ENCODE data around the gene C5orf47. TPM values are rescaled to one million over a fixed set of nuclear protein-coding genes. Genes with fewer than 3 reads are reported as not detected.

Gene C5orf47
- not detected in 2 replicates for total RNA-seq
- total RNA-seq (2013): 0.02 TPM
- not detected in 2 replicates for polyA plus RNA-seq
- not detected in 2 replicates for polyA minus RNA-seq

GRCh38 chr5:173988554-173989431 lies at the start of gene C5orf47:
C5orf47 (plus strand) TSS chr5:173989170; CDS start chr5:173989264, 94 bp downstream.
- Histone ChIP-seq H3K9ac (ENCODE audit: low read length) (no peak within 1 kb of the TSS), H3K4me1 (ENCODE audit: control insufficient read depth in 2 of 2, insufficient read depth in 2 of 2, low read length in 2 of 2) (no peaks in the 10 kb centered on the region), H3K27ac (ENCODE audit: low read length in 2 of 2) (no peak within 1 kb of the TSS), H3K4me3 (ENCODE audit: control extremely low read depth in 1 of 5, extremely low read depth in 1 of 5, insufficient read depth in 1 of 5, low read depth in 2 of 5, low read length in 4 of 5) (no peak within 1 kb of the TSS), H3K9me3 (ENCODE audit: control extremely low read depth in 1 of 3, control insufficient read depth in 2 of 3, insufficient read depth in 1 of 3, low read length in 2 of 3) (peaks cover 0 to 12% (median 0%) of the 10 kb centered on the region in 3 donors), H3K36me3 (replicated peaks in 1 of 2; ENCODE audit: control extremely low read depth in 1 of 2, control insufficient read depth in 1 of 2, extremely low read depth in 1 of 2, insufficient read depth in 2 of 2, low read length in 1 of 2) (no peaks in the 10 kb centered on the region), H2AFZ (ENCODE audit: insufficient read depth, low read depth, low read length, poor library complexity, severe bottlenecking) (no peak within 1 kb of the TSS), H3K4me2 (replicated peaks; ENCODE audit: low read depth, low read length, poor library complexity, severe bottlenecking) (no peak within 1 kb of the TSS), H3K27me3 (replicated peaks in 1 of 4; ENCODE audit: control extremely low read depth in 1 of 4, control insufficient read depth in 3 of 4, insufficient read depth in 4 of 4, low read length in 3 of 4) (peaks cover 0 to 7% (median 2%) of the 10 kb centered on the region in 4 experiments), H3K79me2 (ENCODE audit: control insufficient read depth, insufficient read depth, low read length) (no peaks in the 10 kb centered on the region), H4K20me1 (ENCODE audit: control insufficient read depth, insufficient read depth, low read length, poor library complexity, severe bottlenecking) (no peaks in the 10 kb centered on the region)
- H3K4me1 Mint-ChIP-seq: no peaks in the 10 kb centered on the region
- 94% methylated on average over 44 of the region's 51 CpGs for WGBS (ENCODE audit: insufficient coverage)
- intact Hi-C loops (cut with micrococcal nuclease): no loop called here
- no peaks in the 10 kb centered on the region for H3K9me3 Mint-ChIP-seq (ENCODE audit: insufficient read depth)
- no peak for ATAC-seq (ENCODE audit: low read depth)
- no peak for DNase-seq
- TF ChIP-seq EZH2 (IDR thresholded peaks at IDR 0.05; ENCODE audit: borderline replicate concordance, insufficient read depth, low read depth, low read length, poor library complexity, severe bottlenecking) (no peak), CTCF (IDR thresholded peaks at IDR 0.05) (no peak)
- ChIA-PET POLR2A (no interaction called here), CTCF (no interaction called here)
- H3K4me3 Mint-ChIP-seq: no peak within 1 kb of the TSS
- H3K27ac Mint-ChIP-seq: no peak within 1 kb of the TSS
- peaks cover 20% of the 10 kb centered on the region for H3K27me3 Mint-ChIP-seq

GRCh38 chr5:173940269-173940668 lies 48.7 kb upstream of the C5orf47 start:
- WGBS (ENCODE audit: insufficient coverage): no CpG with 5 or more reads among the region's 2 CpGs
- H3K9me3 ChIP-seq (ENCODE audit: control extremely low read depth in 1 of 3, control insufficient read depth in 2 of 3, insufficient read depth in 1 of 3, low read length in 2 of 3): no peaks in the 10 kb centered on the region
- ChIA-PET POLR2A (no interaction called here), CTCF (no interaction called here)
- ATAC-seq (ENCODE audit: low read depth) (no peak), DNase-seq (no peak)
- TF ChIP-seq CTCF (IDR thresholded peaks at IDR 0.05): no peak
- no peak for TF ChIP-seq EZH2 (IDR thresholded peaks at IDR 0.05; ENCODE audit: borderline replicate concordance, insufficient read depth, low read depth, low read length, poor library complexity, severe bottlenecking)
- H3K36me3 ChIP-seq (replicated peaks in 1 of 2; ENCODE audit: control extremely low read depth in 1 of 2, control insufficient read depth in 1 of 2, extremely low read depth in 1 of 2, insufficient read depth in 2 of 2, low read length in 1 of 2): peaks cover 6 to 7% of the 10 kb centered on the region in 2 experiments
- intact Hi-C loops (cut with micrococcal nuclease): no loop called here
- no peaks in the 10 kb centered on the region for H4K20me1 ChIP-seq (ENCODE audit: control insufficient read depth, insufficient read depth, low read length, poor library complexity, severe bottlenecking)
- no peak overlapping the region for H2AFZ ChIP-seq (ENCODE audit: insufficient read depth, low read depth, low read length, poor library complexity, severe bottlenecking)
- no peak overlapping the region for H3K4me2 ChIP-seq (replicated peaks; ENCODE audit: low read depth, low read length, poor library complexity, severe bottlenecking)
- H3K27me3 ChIP-seq (replicated peaks in 1 of 4; ENCODE audit: control extremely low read depth in 1 of 4, control insufficient read depth in 3 of 4, insufficient read depth in 4 of 4, low read length in 3 of 4): no peaks in the 10 kb centered on the region
- H3K27ac ChIP-seq (ENCODE audit: low read length in 2 of 2): no peak overlapping the region
- Mint-ChIP-seq H3K9me3 (ENCODE audit: insufficient read depth) (no peaks in the 10 kb centered on the region), H3K27me3 (no peaks in the 10 kb centered on the region), H3K4me1 (no peaks in the 10 kb centered on the region), H3K27ac (no peak overlapping the region), H3K4me3 (no peak overlapping the region)
- H3K4me1 ChIP-seq (ENCODE audit: control insufficient read depth in 2 of 2, insufficient read depth in 2 of 2, low read length in 2 of 2): no peaks in the 10 kb centered on the region
- no peak overlapping the region for H3K4me3 ChIP-seq (ENCODE audit: control extremely low read depth in 1 of 5, extremely low read depth in 1 of 5, insufficient read depth in 1 of 5, low read depth in 2 of 5, low read length in 4 of 5)
- H3K9ac ChIP-seq (ENCODE audit: low read length): no peak overlapping the region
- no peaks in the 10 kb centered on the region for H3K79me2 ChIP-seq (ENCODE audit: control insufficient read depth, insufficient read depth, low read length)
